OCI-LY3 (cell line): ENCODE data around the gene RIBC2.

Experiments
- CTCF ChIP-seq: fragments of 200-600, 300-600 bp; sonication (generic); IDR thresholded peaks from 2 replicates; pipeline ENCODE4 v1.5.1; 2014; ENCODE audit warnings: antibody characterized with exemption, low read length, low read depth
- EZH2phosphoT487 ChIP-seq: fragments of 200-600 bp; shearing (Covaris generic); IDR thresholded peaks from 2 replicates; pipeline ENCODE4 v1.6.1; 2018; ENCODE audit warnings: antibody characterized with exemption, mixed run types, low read depth

GRCh38 chr22:45468872-45469271, 55.4 kb downstream of the RIBC2 start:
- TF ChIP-seq CTCF (no peak), EZH2phosphoT487 (no peak)
